ENCODE results near the gene KCNMB1. TPM values are rescaled to one million over a fixed set of nuclear protein-coding genes. Genes with fewer than 3 reads are reported as not detected.

Gene KCNMB1
- total RNA-seq, 2 experiments from 2014 or later: not detected

DNA sequence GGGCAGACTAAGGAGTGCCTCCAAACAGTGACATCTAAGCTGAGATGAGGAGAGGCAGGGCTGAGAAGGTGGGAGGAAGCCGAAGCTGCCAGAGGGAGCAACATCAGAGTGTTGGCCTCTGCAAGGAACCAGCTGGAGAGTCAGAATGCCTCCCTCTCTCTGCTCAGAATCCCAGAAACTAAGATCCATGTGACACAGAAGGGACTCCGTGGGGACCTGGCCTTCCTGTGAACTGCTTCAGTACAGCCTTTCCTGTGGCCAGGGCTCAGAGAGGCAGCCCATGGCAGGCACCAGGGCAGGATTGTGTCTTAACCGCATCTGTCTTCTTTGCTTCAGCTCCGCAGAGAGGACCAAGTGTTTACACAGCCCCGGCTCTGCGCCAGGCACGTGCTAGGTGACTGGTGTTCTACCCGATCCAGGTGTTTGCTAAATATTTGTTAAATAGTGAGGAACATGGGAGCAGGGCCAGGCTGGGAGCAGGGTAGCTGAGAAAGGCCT, 33.5 kb downstream of the KCNMB1 start:
- ChIA-PET POLR2A (no interaction called here), CTCF (no interaction called here)

DNA sequence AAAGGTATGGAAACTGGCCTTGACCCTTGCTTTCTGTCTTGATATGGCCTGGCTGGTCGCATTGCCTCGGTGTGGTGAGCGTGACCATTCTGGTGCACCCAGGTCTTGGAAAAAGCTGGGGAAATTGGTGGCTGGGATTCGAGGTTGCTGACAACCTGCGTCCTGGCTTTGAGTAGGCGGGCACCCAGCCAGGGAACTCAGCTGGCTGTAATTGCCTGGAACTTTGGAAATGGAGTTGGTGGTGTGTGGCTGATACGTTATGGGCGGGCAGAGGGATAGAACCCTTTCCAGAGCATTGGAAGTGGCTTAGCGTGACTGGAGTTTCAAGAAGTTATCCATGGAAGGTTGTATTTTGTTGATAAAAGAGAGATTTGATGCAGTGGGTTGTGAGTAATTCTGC, 35.2 kb downstream of the KCNMB1 start:
- ChIA-PET CTCF (no interaction called here), POLR2A (no interaction called here)

DNA sequence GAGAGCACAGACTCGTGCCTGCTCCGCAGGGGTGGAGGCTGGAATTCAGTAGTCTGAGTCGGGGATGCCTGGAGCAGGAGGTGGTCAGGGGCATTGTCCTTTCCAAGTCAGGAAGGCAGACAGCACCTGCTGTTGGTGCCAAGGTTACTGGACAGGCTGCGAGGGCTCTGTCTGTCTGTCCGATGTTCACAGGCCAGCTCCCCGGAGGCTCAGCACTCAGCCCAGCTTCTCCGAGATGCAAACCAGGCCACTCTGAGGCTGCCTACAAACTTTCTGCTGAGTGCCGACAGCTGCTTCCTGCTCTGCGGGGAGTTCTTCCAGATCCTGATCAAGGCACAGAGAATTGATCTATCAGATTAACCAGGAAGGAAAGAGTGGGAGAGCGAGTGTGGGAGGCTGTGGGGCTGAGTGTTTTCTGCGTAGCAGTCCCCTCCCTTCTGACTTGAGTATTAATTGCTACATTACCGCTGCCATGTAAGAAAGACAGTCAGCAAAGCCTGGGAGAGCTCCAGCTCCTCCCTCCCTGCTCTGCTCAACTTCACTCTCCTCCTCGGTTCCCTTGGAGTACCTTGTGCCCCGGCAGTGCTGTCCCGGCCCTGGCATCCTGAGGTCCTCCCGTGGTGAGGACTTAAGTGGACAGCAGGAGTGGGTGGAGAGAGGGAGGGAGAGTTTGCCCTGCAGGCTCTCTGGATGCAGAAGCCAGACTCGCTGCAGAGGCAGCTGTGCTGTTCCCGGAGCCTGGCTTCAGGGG, 36.0 kb downstream of the KCNMB1 start:
- POLR2A ChIA-PET: no interaction called here

DNA sequence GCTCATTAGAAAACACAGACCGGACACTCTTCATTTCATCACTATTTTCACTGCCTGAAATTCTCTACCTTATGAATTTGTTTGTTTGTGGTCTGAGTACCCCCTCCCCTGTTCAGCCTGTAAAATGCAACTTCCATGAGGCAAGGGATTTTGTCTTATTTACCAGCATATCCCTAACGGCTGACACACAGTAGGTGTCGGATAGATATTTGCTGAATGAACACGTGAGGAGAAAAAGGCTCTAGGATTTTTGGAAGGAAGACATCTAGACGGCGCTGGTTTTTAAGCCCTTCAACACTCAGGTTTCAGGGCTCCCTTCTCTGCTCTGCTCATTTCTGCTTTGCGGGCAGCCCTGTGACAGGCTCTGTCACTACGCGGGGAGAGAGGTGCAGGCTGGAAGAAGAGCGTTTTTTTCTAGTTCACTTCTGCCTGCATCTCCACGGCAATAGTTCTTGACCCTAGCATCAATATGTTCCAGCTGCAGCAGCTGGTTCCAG, 41.0 kb downstream of the KCNMB1 start:
- ChIA-PET CTCF (interaction anchor here (0.9 to 2.2 kb wide), 3 partner anchors 9 to 121 kb away, joined by 3 to 16 read pairs (median 3); no protein-coding TSS in a partner anchor), POLR2A (no interaction called here)

More for the DNA sequence above, 36.0 kb downstream of the KCNMB1 start:
- CTCF ChIA-PET: no interaction called here

DNA sequence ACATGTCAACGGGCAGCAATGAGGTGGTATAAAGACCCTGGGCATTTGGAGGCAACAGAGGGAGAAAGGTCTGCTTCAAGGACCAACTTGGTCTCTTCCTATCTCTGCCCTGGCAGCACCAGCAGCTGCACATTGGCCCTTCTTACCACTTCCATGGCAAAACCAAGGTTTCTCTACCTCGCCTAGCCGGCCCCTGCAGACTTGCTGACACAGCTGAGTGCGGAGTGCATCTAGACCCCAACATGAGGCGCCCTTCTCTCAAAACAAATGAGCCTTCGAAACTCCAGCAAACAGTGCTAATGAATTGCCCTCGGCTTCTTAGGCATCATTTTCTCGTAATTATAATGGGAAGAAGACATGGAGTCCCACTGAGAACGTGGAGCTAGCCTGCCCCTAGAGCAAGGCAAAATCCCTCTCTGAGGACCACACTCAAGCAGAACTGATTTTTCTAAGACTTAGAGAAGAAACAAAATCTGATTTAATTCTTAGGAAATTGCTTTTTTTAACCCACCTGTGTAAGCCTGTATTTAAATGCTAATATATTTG, 42.1 kb downstream of the KCNMB1 start:
- POLR2A ChIA-PET: no interaction called here
- CTCF ChIA-PET: interaction anchor here (1.5 to 2.2 kb wide), 2 partner anchors 8 to 16 kb away, joined by 3 to 16 read pairs; no protein-coding TSS in a partner anchor

DNA sequence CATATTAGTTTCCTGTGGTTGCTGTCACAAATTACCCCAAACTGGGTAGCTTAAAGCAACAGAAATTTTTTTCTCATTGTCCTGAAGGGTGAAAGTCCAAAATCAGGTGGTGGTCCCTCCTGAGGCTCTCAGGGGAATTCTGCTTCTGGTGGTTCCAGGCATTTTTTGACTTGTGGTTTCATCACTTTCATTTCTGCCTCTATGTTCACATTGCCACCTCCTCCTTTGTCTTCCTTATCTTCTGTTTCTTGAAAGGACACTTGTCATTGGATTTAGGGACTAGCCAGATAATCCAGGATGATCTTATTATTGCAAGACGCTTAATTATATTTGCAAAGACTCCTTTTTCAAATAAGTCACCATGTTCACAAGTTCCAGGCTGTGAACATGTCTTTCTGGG, 43.2 kb downstream of the KCNMB1 start:
- CTCF ChIA-PET: interaction anchor here (1.8 to 2.2 kb wide), 2 partner anchors 78 to 120 kb away, joined by 6 to 8 read pairs; no protein-coding TSS in a partner anchor
- POLR2A ChIA-PET: no interaction called here

DNA sequence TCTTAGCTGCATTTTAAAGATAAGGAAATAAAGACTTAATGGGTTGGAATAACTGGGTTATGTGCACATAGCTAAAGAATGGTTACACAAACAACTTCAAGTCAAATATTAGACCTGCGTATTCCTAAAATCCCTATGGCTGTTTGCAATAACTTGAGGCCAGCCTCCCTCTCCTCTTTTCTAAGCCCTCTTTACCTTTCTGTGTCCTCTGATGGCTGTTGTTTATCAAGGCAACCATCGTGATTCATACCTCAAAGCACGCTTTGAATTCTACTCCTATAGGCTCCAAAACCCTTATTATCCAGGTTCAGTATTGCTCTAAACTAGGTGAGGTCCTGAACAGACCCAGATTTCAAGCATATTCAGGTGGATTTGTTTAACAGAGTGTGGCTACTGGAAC, 46.0 kb downstream of the KCNMB1 start:
- CTCF ChIA-PET: interaction anchor here (1.2 to 1.5 kb wide), 2 partner anchors 75 to 117 kb away, joined by 3 to 5 read pairs; no protein-coding TSS in a partner anchor
- POLR2A ChIA-PET: no interaction called here

DNA sequence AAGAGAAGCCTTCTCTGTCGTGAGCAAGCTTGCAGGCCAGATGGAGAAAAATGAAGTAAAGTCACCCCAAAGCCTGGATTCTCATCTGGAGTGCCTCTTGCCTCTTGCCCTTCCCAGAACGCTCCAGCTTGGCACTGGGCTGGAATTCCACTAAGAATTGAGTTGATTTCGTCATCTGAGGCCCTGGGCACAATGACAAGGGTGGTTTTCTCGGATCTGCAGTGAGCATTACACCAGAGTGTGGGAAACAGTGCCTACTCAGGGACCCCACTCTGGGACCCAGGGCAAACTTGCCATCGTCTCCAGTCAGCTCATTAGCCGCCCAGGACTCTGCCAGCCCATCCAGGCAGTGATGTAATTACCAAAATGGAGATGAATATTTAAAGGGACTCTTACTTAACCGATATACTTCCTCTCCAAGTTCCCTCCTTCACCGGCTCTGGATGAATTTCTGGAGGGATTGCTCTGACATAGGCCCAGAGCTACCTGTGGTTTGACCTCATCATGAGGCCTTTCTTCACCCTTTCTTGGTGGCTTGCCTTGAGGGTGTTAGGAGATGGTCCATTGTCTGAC, 46.9 kb downstream of the KCNMB1 start:
- ChIA-PET CTCF (interaction anchor here (1.2 to 5.4 kb wide), 3 partner anchors 74 to 116 kb away, joined by 3 to 49 read pairs (median 5); no protein-coding TSS in a partner anchor), POLR2A (interaction anchor here (0.6 kb wide), 1 partner anchor 61 kb away, joined by 3 read pairs; no protein-coding TSS in a partner anchor)

DNA sequence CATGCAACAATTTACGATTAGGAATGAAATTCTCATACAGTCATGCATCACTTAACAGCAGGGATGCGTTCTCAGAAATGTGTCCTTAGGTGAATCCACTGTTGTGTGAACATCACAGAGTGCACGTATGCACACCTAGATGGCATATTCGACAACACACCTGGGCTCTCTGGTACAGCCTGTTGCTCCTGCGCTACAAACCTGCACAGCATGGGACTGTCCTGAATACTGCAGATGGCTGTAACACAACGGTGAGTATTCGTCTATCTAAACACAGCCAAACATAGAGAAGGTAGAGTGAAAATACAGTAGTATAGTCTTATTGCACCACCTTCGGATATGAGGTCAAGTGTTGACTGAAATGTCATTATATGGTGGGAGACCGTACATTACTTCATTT, 47.6 kb downstream of the KCNMB1 start:
- ChIA-PET POLR2A (no interaction called here), CTCF (interaction anchor here (5.4 kb wide), 1 partner anchor 115 kb away, joined by 49 read pairs; no protein-coding TSS in a partner anchor)

DNA sequence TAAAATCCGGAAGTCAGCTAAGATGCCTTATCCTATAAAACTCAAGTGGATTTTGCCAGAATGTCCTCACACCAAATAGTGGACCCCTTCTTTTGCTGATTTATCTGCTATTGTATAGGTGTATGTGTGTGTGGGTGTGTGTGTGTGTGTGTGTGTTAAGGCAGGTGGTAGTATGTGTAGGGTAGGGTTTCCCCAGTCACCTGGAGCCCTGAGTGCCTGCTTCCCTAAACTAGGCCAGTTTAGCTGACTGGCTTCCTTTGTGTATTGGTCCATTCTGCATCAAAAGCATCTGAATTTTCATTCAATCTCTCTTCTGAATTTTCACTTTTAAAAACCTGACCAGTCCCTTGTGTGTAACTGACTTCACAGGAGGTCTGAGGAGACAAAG, 49.4 kb downstream of the KCNMB1 start:
- ChIA-PET CTCF (interaction anchor here (0.6 to 5.4 kb wide), 16 partner anchors 8 to 129 kb away, joined by 3 to 55 read pairs (median 8); partner anchors contain the start of gene C5orf58), POLR2A (no interaction called here)

DNA sequence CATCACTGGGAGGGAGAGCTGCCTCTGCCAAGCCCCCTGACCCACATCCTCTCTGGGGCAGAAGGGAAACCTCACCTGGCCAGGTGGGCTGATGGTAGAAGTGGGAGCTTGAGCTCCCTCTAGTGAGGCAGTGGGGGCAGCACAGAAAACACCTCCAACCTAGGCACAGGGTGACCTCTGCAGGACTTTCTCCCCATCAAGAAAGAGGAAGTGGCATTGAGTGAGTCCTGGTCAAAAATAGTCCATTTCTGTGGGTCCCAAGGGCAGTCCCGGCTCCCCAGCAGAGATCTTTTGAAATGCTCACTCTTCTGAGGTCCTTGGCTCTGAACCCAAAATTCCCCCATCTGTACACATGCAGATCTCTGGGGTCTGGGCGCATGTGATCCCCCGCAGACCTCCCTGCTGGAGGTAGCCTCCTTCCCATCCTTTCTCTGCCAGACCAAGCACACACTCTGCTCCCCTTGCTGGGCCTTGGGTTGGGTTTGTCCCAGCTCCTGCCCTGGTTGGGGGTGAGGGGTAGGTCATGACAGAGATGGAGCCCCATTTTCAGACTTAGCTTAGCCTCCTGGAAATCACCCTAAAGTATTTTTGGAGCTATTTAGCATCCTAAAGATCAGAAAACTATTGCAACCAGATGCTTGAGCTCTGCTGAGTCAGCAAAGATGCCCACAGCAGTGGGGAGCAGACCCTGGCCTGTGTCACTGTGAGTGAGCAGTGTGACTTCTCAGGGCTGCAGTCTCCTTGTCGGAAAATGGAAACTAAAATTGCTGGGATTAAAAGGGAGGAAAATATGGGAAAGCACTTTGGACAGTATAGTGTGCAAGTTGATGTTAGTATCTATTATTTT, 50.0 kb downstream of the KCNMB1 start:
- CTCF ChIA-PET: interaction anchor here (0.6 to 5.4 kb wide), 35 partner anchors 9 to 284 kb away, joined by 3 to 55 read pairs (median 4); partner anchors contain the start of genes C5orf58 and LCP2
- POLR2A ChIA-PET: interaction anchor here (0.6 kb wide), 1 partner anchor 62 kb away, joined by 8 read pairs; no protein-coding TSS in a partner anchor

DNA sequence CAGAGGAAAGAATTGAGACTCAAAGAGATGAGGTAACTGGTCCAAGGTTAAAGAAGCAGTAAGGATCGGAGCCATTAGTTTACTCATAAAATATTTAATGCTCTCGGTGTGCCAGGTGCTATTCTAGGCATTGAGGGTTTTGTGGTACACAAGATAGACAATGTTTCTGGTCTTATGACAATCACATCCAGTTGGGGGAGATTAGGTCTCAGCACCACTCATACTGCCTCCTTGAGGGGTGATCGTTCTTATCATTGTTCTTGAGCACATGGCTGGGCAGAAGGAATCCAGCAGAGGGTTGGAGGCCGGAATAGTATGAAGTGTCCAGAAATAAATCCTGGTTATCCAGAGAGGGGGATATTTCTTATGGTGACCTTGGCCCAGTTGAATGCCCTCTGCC, 50.9 kb downstream of the KCNMB1 start:
- ChIA-PET POLR2A (interaction anchor here (0.6 kb wide), 1 partner anchor 71 kb away, joined by 14 read pairs; no protein-coding TSS in a partner anchor), CTCF (interaction anchor here (0.5 to 5.4 kb wide), 32 partner anchors 10 to 127 kb away, joined by 3 to 55 read pairs (median 5); partner anchors contain the start of gene LCP2)

DNA sequence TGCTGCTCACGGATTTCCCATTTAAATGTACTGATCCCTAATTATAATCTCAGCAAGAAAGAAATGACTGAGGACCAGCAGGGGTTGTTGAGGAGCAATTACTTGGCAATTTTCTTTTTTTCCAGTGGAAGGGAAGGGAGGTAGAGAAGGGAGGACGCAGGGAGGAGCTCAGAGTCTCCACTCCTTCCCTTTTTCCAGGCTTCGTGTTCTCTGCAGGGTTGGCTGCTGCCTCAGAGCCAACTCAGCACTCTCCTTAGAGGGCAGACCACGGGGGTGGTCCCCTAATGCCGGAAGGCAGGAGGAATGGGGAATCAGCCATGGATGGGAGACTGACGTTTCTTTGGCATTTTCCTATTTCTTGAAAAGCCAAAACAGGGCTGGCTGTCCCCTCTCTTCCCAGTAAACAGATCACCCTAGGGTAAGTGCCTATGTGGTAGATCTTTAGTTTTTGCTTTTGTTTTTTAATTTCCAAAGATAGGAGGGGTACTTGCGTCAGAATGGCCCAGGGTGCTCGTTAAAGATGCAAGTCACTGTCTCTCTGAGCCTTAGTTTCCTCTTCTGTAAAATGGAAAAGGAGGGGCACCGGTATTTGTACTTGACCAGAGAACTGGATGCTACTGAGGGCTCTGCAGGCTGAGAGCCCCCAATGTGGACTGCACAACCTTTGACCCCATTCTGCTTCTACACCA, 52.0 kb downstream of the KCNMB1 start:
- ChIA-PET CTCF (interaction anchor here (0.9 to 5.4 kb wide), 6 partner anchors 60 to 111 kb away, joined by 3 to 55 read pairs (median 12); no protein-coding TSS in a partner anchor), POLR2A (no interaction called here)

DNA sequence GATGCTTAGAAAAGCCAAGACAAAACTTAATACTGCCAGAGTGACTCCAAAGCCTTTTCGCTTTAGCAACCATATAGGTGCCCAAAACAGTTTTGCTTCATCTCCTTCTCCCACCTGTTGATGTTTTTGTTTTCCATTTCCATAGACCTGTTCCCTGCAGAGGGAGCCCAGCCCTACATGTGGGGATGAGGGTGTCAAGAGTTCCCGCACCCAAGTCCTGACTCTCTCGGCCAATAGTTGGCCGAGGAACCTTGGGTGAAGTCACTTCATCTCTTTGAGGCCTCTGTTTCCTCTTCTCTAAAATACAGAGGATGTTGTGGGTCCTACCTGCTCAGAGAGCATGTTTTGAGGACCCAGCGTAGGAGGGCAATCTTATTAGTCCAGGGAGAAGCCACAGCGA, 53.1 kb downstream of the KCNMB1 start:
- CTCF ChIA-PET: interaction anchor here (0.6 to 4.3 kb wide), 3 partner anchors 68 to 110 kb away, joined by 3 to 55 read pairs (median 3); no protein-coding TSS in a partner anchor

DNA sequence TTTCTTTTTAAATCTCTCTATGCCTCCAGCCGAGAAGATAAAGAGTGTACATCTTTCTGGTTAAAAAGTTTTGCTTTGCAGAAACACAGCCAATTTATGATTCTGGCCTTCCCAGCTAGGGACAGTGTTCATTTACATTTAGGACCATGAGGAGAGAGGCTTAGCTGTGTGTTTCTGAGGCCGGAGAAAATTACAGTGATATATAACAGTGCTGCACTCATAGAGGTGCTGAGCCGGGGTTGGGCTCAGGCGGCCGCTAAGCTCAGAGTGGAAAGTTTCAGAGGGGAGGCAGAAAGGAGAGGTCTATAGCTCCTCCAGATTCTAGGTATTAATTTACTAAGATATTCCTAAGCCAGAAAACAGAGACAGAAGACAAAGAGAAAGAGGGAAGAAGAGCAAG, 54.5 kb downstream of the KCNMB1 start:
- ChIA-PET POLR2A (interaction anchor here (1.0 to 5.3 kb wide), 7 partner anchors 21 to 88 kb away, joined by 3 to 51 read pairs (median 8); partner anchors contain the start of gene LCP2), CTCF (interaction anchor here (0.7 to 5.7 kb wide), 19 partner anchors 21 to 299 kb away, joined by 3 to 55 read pairs (median 4); partner anchors contain the start of gene LCP2)

More for the DNA sequence above, 53.1 kb downstream of the KCNMB1 start:
- POLR2A ChIA-PET: no interaction called here

DNA sequence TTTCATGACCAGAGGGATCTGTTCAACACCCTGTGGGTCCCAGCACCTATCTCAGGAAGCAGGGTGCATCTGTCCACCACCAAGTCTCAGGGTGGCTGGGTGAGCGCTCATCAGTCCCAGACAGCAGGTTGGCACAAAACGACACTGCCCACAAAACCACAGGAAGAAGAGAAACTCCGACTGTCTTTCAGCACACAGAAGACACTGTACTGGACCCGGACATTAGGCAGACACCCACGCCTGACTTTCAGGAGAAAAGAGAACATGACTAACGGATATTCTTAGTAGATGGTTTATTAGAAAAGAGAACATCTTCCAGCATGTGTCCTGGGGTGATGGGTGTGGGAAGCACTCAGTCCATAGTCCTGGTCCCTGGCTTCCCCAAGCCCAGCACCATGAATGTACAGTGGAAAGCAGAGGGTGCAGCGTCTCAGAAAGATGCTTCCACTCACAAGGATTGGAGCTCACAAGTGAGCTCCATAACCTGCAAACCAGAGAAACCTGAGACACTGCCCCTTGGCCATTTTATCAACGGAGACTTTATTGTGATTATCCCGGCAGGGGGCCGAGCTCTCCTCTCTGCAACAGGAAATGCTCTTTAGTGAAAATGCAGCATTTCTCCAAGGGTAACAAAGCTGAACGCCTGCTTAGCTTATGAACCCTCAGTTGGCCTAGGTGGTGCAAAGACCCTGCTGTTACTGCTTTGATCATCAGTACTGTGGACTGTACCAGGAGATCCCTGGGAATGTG, 55.8 kb downstream of the KCNMB1 start:
- CTCF ChIA-PET: interaction anchor here (1.1 to 5.7 kb wide), 14 partner anchors 20 to 300 kb away, joined by 3 to 55 read pairs (median 5); partner anchors contain the start of gene LCP2

DNA sequence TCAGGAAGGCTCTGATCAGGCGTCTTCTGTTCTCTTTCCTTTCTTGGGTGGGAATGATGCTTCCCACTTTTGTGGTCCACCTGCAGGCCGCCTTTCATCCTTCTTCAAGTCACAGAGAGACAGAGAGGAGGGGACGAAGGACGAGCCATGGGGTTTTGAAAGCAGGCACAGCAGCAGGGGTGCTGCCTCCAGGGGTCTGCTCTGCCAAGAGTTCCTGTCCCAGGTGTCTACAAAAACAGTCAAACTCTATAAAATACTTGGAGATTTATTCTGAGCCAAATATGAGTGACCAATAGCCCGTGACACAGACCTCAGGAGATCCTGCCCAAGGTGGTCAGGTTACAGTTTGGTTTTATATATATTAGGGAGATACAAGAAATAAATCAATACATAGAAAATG, 57.1 kb downstream of the KCNMB1 start:
- ChIA-PET POLR2A (interaction anchor here (1.2 to 5.3 kb wide), 9 partner anchors 19 to 66 kb away, joined by 4 to 51 read pairs (median 13); partner anchors contain the start of gene LCP2), CTCF (interaction anchor here (0.9 to 5.7 kb wide), 9 partner anchors 18 to 65 kb away, joined by 3 to 55 read pairs (median 9); partner anchors contain the start of gene LCP2)

More for the DNA sequence above, 55.8 kb downstream of the KCNMB1 start:
- POLR2A ChIA-PET: interaction anchor here (0.5 to 5.3 kb wide), 8 partner anchors 20 to 67 kb away, joined by 3 to 51 read pairs (median 6); partner anchors contain the start of gene LCP2
